Liver (tissue), 3 donors: ENCODE results near the gene AGAP9.
"Not testable (repeated sequence)": the region's sequence is repeated elsewhere in the genome, so short reads cannot be mapped to it uniquely, and the experiment has no call there.

Experiments used
- FOXA1 ChIP-seq: IDR thresholded peaks from 2 replicates; pipeline ENCODE4 v1.6.1; 2016; ENCODE audit warnings: antibody characterized with exemption
- GABPA ChIP-seq, 2 donors: IDR thresholded peaks in 1 of 2; conservative IDR thresholded peaks in 1 of 2; 2 replicates each; pipeline ENCODE4 v1.6.1; 2016; ENCODE audit warnings: antibody characterized with exemption in 2 of 2, mild to moderate bottlenecking in 1 of 2, moderate library complexity in 1 of 2
- RAD21 ChIP-seq, 2 donors: IDR thresholded peaks; 2 replicates each; pipeline ENCODE4 v1.6.1; 2016; ENCODE audit warnings: antibody characterized with exemption in 2 of 2, mild to moderate bottlenecking in 2 of 2
- RXRA ChIP-seq, 2 donors: IDR thresholded peaks; 2 replicates each; pipeline ENCODE4 v1.6.1; 2017 to 2018; ENCODE audit warnings: antibody characterized with exemption in 2 of 2, mild to moderate bottlenecking in 1 of 2
- SP1 ChIP-seq: IDR thresholded peaks from 2 replicates; pipeline ENCODE4 v1.6.1; 2018; ENCODE audit warnings: antibody characterized with exemption, mild to moderate bottlenecking
- TAF1 ChIP-seq: conservative IDR thresholded peaks from 2 replicates; pipeline ENCODE4 v1.6.1; 2016; ENCODE audit warnings: antibody characterized with exemption, mild to moderate bottlenecking
- YY1 ChIP-seq: IDR thresholded peaks from 2 replicates; pipeline ENCODE4 v1.6.1; 2016; ENCODE audit warnings: antibody characterized with exemption, mild to moderate bottlenecking
- TF ChIP-seq, protein P1 (sequence below): fragments of 150-350 bp; IDR thresholded peaks from 2 replicates; pipeline ENCODE4 v1.5.1; 2017; ENCODE audit warnings: improper control_type of control experiment, low read depth, low read length; ENCODE audit not compliant: missing input control
- TF ChIP-seq, protein P2 (sequence below): IDR thresholded peaks from 2 replicates; pipeline ENCODE4 v1.6.1; 2016; ENCODE audit warnings: antibody characterized with exemption, mild to moderate bottlenecking
- TF ChIP-seq, protein P3 (sequence below): IDR thresholded peaks from 2 replicates; pipeline ENCODE4 v1.6.1; 2016; ENCODE audit warnings: antibody characterized with exemption
- donor health status: healthy.
- donor health status: healthy.

DNA sequence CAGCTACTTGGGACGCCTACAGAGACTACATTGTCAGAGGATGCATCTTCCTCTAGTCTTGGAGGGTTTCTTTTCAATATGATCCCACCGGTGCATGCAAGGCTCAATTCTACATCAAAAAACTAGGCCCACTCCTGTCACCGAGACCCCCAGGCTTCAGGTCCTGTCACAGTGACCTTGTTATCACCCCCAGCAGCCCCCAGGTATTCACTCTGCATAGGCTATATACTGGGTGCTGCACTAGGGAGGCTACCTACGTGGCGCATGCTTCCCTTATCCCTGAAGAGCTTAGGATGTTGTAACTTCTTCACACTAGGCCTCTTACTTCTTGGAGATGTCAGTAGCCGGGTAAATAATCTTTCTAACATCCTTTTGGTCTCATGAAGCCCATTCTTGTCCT lies 31.1 kb upstream of the AGAP9 start:
- TF ChIP-seq, protein P1, sequence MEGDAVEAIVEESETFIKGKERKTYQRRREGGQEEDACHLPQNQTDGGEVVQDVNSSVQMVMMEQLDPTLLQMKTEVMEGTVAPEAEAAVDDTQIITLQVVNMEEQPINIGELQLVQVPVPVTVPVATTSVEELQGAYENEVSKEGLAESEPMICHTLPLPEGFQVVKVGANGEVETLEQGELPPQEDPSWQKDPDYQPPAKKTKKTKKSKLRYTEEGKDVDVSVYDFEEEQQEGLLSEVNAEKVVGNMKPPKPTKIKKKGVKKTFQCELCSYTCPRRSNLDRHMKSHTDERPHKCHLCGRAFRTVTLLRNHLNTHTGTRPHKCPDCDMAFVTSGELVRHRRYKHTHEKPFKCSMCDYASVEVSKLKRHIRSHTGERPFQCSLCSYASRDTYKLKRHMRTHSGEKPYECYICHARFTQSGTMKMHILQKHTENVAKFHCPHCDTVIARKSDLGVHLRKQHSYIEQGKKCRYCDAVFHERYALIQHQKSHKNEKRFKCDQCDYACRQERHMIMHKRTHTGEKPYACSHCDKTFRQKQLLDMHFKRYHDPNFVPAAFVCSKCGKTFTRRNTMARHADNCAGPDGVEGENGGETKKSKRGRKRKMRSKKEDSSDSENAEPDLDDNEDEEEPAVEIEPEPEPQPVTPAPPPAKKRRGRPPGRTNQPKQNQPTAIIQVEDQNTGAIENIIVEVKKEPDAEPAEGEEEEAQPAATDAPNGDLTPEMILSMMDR, result not testable (repeated sequence)
- not testable (repeated sequence) for TF ChIP-seq RXRA (IDR thresholded peaks at IDR 0.05); GABPA (IDR thresholded peaks at IDR 0.05 in 1 of 2, conservative IDR thresholded peaks at IDR 0.05 in 1 of 2); TAF1; SP1; FOXA1; RAD21 (IDR thresholded peaks at IDR 0.05); YY1
- TF ChIP-seq, protein P2, sequence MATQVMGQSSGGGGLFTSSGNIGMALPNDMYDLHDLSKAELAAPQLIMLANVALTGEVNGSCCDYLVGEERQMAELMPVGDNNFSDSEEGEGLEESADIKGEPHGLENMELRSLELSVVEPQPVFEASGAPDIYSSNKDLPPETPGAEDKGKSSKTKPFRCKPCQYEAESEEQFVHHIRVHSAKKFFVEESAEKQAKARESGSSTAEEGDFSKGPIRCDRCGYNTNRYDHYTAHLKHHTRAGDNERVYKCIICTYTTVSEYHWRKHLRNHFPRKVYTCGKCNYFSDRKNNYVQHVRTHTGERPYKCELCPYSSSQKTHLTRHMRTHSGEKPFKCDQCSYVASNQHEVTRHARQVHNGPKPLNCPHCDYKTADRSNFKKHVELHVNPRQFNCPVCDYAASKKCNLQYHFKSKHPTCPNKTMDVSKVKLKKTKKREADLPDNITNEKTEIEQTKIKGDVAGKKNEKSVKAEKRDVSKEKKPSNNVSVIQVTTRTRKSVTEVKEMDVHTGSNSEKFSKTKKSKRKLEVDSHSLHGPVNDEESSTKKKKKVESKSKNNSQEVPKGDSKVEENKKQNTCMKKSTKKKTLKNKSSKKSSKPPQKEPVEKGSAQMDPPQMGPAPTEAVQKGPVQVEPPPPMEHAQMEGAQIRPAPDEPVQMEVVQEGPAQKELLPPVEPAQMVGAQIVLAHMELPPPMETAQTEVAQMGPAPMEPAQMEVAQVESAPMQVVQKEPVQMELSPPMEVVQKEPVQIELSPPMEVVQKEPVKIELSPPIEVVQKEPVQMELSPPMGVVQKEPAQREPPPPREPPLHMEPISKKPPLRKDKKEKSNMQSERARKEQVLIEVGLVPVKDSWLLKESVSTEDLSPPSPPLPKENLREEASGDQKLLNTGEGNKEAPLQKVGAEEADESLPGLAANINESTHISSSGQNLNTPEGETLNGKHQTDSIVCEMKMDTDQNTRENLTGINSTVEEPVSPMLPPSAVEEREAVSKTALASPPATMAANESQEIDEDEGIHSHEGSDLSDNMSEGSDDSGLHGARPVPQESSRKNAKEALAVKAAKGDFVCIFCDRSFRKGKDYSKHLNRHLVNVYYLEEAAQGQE, result not testable (repeated sequence)
- TF ChIP-seq, protein P3, sequence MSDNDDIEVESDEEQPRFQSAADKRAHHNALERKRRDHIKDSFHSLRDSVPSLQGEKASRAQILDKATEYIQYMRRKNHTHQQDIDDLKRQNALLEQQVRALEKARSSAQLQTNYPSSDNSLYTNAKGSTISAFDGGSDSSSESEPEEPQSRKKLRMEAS, result not testable (repeated sequence)
